Choroid plexus epithelial cell (primary cell): ENCODE measurements around the gene HMGB1.
"Not testable (repeated sequence)": the region's sequence is repeated elsewhere in the genome, so short reads cannot be mapped to it uniquely, and the experiment has no call there.

Experiments used
- DNase-seq: peaks from one replicate; pipeline ENCODE4 v3.0.0-alpha.2; 2010; ENCODE audit warnings: low read depth
- H3K4me3 ChIP-seq: 2 replicates; pipeline ENCODE4 v1.5.1; 2011; ENCODE audit warnings: low read depth, mild to moderate bottlenecking, control low read depth, low read length, moderate library complexity
- TF ChIP-seq, protein P1 (sequence below): conservative IDR thresholded peaks from 2 replicates; pipeline ENCODE4 v1.5.1; 2011; ENCODE audit warnings: low read depth, mild to moderate bottlenecking, control low read depth, inconsistent platforms, low read length, moderate library complexity

Gene HMGB1

GRCh38 chr13:30466841-30467252 lies 1.1 kb upstream of the HMGB1 start:
- TF ChIP-seq, protein P1, sequence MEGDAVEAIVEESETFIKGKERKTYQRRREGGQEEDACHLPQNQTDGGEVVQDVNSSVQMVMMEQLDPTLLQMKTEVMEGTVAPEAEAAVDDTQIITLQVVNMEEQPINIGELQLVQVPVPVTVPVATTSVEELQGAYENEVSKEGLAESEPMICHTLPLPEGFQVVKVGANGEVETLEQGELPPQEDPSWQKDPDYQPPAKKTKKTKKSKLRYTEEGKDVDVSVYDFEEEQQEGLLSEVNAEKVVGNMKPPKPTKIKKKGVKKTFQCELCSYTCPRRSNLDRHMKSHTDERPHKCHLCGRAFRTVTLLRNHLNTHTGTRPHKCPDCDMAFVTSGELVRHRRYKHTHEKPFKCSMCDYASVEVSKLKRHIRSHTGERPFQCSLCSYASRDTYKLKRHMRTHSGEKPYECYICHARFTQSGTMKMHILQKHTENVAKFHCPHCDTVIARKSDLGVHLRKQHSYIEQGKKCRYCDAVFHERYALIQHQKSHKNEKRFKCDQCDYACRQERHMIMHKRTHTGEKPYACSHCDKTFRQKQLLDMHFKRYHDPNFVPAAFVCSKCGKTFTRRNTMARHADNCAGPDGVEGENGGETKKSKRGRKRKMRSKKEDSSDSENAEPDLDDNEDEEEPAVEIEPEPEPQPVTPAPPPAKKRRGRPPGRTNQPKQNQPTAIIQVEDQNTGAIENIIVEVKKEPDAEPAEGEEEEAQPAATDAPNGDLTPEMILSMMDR: no peak
- no peak for DNase-seq
- no peak overlapping the region for H3K4me3 ChIP-seq

- peak; percentile 34 for DNase-seq
- peak overlapping the region; percentile 29 for H3K4me3 ChIP-seq
- TF ChIP-seq, protein P1: no peak
Measured at GRCh38 chr13:30466358-30466714, 600 bp upstream of the HMGB1 start.

DNA sequence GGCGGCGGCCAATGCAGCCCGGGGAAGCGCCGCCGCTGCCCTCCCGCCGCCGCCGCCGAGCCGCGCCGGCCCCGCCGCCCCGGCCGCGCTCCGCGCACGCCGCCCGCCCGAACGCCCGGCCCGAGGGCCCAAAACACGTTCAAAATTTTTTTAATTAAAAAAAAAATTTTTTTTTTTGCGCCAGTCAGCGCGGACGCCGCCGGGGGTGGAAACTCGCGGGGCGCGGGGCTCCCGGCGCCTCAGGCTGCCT lies 468 bp downstream of the HMGB1 start:
- H3K4me3 ChIP-seq: peak overlapping the region; percentile 73
- TF ChIP-seq, protein P1: no peak

DNA sequence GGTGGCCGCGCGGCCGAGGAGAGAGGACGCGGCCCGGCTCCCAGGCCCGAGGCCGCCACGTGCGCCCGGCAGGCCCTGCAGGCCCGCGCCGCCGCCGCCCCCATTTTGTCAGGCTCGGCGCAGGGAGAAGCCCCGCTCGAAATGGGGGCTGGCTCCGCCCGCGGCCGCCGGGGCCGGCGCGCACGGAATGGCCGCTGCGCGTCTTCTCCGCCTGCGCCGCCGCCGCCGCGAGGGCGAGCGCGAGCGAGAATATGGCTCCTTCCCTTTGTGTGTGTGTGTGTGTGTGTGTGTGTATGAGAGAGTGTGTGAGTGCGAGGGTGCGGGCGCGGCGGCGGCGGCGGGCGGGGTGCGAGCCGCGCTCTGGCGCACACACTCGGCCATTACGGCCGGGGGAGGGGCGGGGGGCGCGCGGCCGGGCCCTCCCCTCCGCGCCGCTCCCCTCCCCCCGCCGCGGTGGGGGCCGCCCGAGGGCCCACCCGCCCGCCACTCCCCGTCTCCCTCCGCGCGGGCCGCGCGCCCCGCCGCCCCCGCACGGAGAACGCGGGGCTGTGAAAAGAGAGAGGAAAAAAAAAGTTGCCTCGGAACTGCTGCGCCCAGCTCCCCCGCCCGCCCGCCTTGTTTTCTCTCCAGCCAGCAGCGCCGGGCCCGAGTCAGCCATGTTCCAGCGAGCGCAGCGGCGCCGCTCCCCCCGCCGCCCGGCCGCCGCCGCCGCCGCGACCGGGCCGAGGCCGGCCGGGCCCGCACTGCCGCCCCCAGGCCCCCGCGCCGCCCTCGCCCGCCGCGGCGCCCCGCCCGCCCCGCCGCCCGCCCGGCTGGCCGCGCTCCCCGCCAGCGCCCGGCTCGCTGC lies 1.0 kb downstream of the HMGB1 start:
- TF ChIP-seq, protein P1: no peak
- peak overlapping the region; percentile 73 for H3K4me3 ChIP-seq
- DNase-seq: peak; percentile 86

More for the DNA sequence above, 468 bp downstream of the HMGB1 start:
- DNase-seq: no peak

DNA sequence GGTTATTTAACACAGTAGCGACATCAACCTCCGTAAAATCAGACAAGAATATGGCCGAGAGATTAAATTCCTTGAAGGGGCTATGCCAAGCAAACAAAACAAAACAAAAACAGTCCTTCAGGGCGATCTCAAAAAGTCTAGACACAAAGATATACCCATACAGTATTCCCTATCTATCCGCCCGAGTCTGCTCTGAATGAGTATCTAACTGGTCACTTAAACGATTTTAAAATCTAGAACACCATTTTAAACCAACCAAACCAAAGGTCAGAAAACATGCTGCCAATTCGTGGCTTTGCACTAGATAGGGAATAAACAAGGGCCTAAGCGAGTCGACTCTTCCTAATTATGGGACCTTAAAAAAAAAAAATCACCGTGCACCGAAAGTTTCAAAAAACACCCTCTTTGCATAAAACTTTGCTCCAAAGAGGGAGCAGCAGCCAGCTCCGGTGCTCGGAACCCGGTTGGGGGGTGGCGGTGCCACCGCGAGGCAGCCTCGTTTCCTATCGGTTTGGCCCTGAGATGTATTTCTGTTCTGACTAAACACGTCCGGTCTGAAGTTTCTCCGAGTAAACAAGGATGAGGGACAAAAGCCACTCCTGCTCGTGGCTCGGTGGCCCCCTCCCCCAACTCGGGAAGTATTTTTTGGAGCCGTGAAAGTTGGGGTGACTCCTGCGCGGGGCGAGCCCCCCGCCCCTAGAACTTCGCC lies 1.8 kb downstream of the HMGB1 start:
- TF ChIP-seq, protein P1: peak; percentile 5
- peak; percentile 71 for DNase-seq
- H3K4me3 ChIP-seq: peak overlapping the region; percentile 73

GRCh38 chr13:30461279-30462066 lies 4.3 kb downstream of the HMGB1 start:
- peak; percentile 72 for DNase-seq
- TF ChIP-seq, protein P1: peak; percentile 57
- H3K4me3 ChIP-seq: not testable (repeated sequence)
